ENCODE results near the gene PEF1. TPM values are rescaled to one million over a fixed set of nuclear protein-coding genes. Genes with fewer than 3 reads are reported as not detected.

Gene PEF1
- total RNA-seq, 1 experiment from 2014 or later, result 88.4 TPM

DNA sequence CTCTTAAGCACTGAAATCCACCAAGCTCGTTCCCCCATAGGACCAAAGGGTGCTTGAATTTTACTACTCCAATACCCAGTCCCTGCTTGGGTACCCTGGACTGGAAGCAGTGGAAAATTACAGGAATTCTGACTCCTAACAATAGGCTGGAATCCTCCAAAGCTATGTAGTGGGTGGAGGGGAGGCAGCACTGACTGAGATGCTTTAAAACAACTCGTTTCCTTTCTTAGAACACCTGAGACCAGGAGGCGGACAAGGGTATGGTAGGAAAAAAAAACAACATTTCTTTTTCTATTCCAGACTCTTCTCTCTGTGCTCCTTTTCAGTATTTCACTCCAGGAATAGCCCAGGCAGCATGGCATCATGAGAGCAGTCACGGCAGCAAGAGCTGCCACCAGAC lies 2.3 kb downstream of the PEF1 start:
- Histone ChIP-seq H3K9ac (ENCODE audit: low read length) (no peak overlapping the region), H3K27me3 (ENCODE audit: low read length) (no peaks in the 10 kb centered on the region), H3K79me2 (ENCODE audit: low read length) (peaks cover 69% of the 10 kb centered on the region), H3K9me2 (replicated peaks; ENCODE audit: low read length) (no peaks in the 10 kb centered on the region), H3K27ac (ENCODE audit: low read length) (no peak overlapping the region), H2AFZ (ENCODE audit: low read length) (no peak overlapping the region), H3K9me3 (ENCODE audit: low read length) (no peaks in the 10 kb centered on the region), H3K36me3 (ENCODE audit: low read depth, low read length) (no peaks in the 10 kb centered on the region), H3K4me2 (ENCODE audit: low read length) (no peak overlapping the region), H3K4me3 (ENCODE audit: low read length) (no peak overlapping the region), H3F3A (ENCODE audit: low read length, unreplicated experiment) (no peaks in the 10 kb centered on the region), H3K4me1 (ENCODE audit: insufficient read depth, low read length) (peaks cover 12% of the 10 kb centered on the region), H4K20me1 (ENCODE audit: low read length) (no peaks in the 10 kb centered on the region)
- no peak for TF ChIP-seq EZH2 (IDR thresholded peaks at IDR 0.05; ENCODE audit: low read length, unreplicated experiment)
- no peak for TF ChIP-seq CTCF (conservative IDR thresholded peaks at IDR 0.05; ENCODE audit: low read depth, low read length)
- TF ChIP-seq EZH2phosphoT487 (IDR thresholded peaks at IDR 0.05; ENCODE audit: borderline replicate concordance, low read length), result no peak
- ATAC-seq (no peak), DNase-seq (no peak)
- BruUV-seq (replicated peaks), result no TSS peak
- POLR2A ChIA-PET (ENCODE audit: unreplicated experiment), result no interaction called here
- intact Hi-C loops (cut with micrococcal nuclease), result no loop called here
- CTCF ChIA-PET, result no interaction called here

- Histone ChIP-seq H2AFZ (ENCODE audit: low read length) (no peak overlapping the region), H3K27ac (ENCODE audit: low read length) (no peak overlapping the region), H3K4me2 (ENCODE audit: low read length) (no peak overlapping the region), H3K36me3 (ENCODE audit: low read depth, low read length) (no peaks in the 10 kb centered on the region), H3K4me1 (ENCODE audit: insufficient read depth, low read length) (peaks cover 12% of the 10 kb centered on the region), H3K9me3 (ENCODE audit: low read length) (no peaks in the 10 kb centered on the region), H3K9ac (ENCODE audit: low read length) (no peak overlapping the region), H3K79me2 (ENCODE audit: low read length) (peaks cover 83% of the 10 kb centered on the region), H3F3A (ENCODE audit: low read length, unreplicated experiment) (no peaks in the 10 kb centered on the region), H3K9me2 (replicated peaks; ENCODE audit: low read length) (no peaks in the 10 kb centered on the region), H3K4me3 (ENCODE audit: low read length) (no peak overlapping the region), H4K20me1 (ENCODE audit: low read length) (peaks cover 4% of the 10 kb centered on the region; the same call in 1 of the 2 replicates), H3K27me3 (ENCODE audit: low read length) (no peaks in the 10 kb centered on the region)
- ChIA-PET POLR2A (ENCODE audit: unreplicated experiment) (no interaction called here), CTCF (no interaction called here)
- intact Hi-C loops (cut with micrococcal nuclease), result no loop called here
- TF ChIP-seq EZH2 (IDR thresholded peaks at IDR 0.05; ENCODE audit: low read length, unreplicated experiment) (no peak), CTCF (conservative IDR thresholded peaks at IDR 0.05; ENCODE audit: low read depth, low read length) (no peak), EZH2phosphoT487 (IDR thresholded peaks at IDR 0.05; ENCODE audit: borderline replicate concordance, low read length) (no peak)
- DNase-seq (no peak), ATAC-seq (no peak)
- no TSS peak for BruUV-seq (replicated peaks)
Observed at GRCh38 chr1:31640964-31641363, 3.7 kb downstream of the PEF1 start.

DNA sequence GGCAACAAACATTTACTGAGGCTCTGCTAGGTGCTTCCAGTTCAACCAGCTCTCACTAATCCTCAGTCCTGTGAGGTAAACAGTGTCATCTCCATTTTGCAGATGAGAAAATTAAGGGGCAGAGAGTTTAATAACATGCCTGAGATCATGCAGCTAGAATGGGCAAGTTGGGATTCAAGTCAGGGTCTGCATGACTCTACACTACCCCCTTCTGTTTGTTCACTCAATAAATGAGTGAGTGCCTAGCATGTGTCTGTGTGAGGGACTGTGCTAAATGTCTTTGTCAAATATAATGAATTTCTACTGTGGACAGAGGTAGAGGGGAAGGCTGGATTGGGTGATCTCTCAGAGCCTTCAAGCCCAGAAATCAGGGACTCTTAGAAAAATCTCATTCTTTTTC lies 4.5 kb downstream of the PEF1 start:
- H3K4me1 ChIP-seq (ENCODE audit: insufficient read depth, low read length), result peaks cover 8% of the 10 kb centered on the region
- H3K27ac ChIP-seq (ENCODE audit: low read length), result no peak overlapping the region
- ChIA-PET POLR2A (ENCODE audit: unreplicated experiment) (interaction anchor here (0.6 kb wide), 1 partner anchor 1487 kb away, joined by 3 read pairs; no protein-coding TSS in a partner anchor), CTCF (no interaction called here)
- no peaks in the 10 kb centered on the region for H3K9me3 ChIP-seq (ENCODE audit: low read length)
- no TSS peak for BruUV-seq (replicated peaks)
- H4K20me1 ChIP-seq (ENCODE audit: low read length), result peaks cover 4% of the 10 kb centered on the region; the same call in 1 of the 2 replicates
- H3K27me3 ChIP-seq (ENCODE audit: low read length), result no peaks in the 10 kb centered on the region
- no peaks in the 10 kb centered on the region for H3F3A ChIP-seq (ENCODE audit: low read length, unreplicated experiment)
- H3K4me2 ChIP-seq (ENCODE audit: low read length), result no peak overlapping the region
- H3K4me3 ChIP-seq (ENCODE audit: low read length), result no peak overlapping the region
- intact Hi-C loops (cut with micrococcal nuclease), result no loop called here
- DNase-seq, result no peak
- TF ChIP-seq EZH2 (IDR thresholded peaks at IDR 0.05; ENCODE audit: low read length, unreplicated experiment) (no peak), EZH2phosphoT487 (IDR thresholded peaks at IDR 0.05; ENCODE audit: borderline replicate concordance, low read length) (no peak), CTCF (conservative IDR thresholded peaks at IDR 0.05; ENCODE audit: low read depth, low read length) (no peak)
- H3K9me2 ChIP-seq (replicated peaks; ENCODE audit: low read length), result no peaks in the 10 kb centered on the region
- H3K79me2 ChIP-seq (ENCODE audit: low read length), result peaks cover 91% of the 10 kb centered on the region
- no peak for ATAC-seq
- H3K9ac ChIP-seq (ENCODE audit: low read length), result no peak overlapping the region
- no peak overlapping the region for H2AFZ ChIP-seq (ENCODE audit: low read length)
- no peaks in the 10 kb centered on the region for H3K36me3 ChIP-seq (ENCODE audit: low read depth, low read length)
